GM10248 (cell line): ENCODE measurements around the gene RNFT2.
A peak's percentile ranks its signal among the peaks of the same experiment; 100 is the strongest.
"Not testable (repeated sequence)": the region's sequence is repeated elsewhere in the genome, so short reads cannot be mapped to it uniquely, and the experiment has no call there.

Experiments
- CTCF ChIA-PET: fragments of 300-600 bp; sonication (Branson Sonifier 250); formaldehyde crosslinking; extraction: SDS; loops from one replicate; lab custom pipeline; 2021; ENCODE audit warnings: antibody characterized with exemption; lab: Yijun Ruan, JAX
- POLR2A ChIA-PET: fragments of 350-650 bp; sonication (Branson Sonifier 250); formaldehyde crosslinking; extraction: SDS; loops from one replicate; lab custom pipeline; 2020; ENCODE audit warnings: antibody characterized with exemption; lab: Yijun Ruan, JAX
- DNase-seq: peaks from one replicate; pipeline ENCODE4 v3.0.0; 2012; ENCODE audit errors: extremely low spot score
- TF ChIP-seq, protein P1 (sequence below): IDR thresholded peaks from 2 replicates; pipeline ENCODE4 v1.5.1; 2012; ENCODE audit warnings: mild to moderate bottlenecking, low read depth; ENCODE audit errors: extremely low read depth, missing control alignments, control extremely low read depth

RNFT2 gene

DNA sequence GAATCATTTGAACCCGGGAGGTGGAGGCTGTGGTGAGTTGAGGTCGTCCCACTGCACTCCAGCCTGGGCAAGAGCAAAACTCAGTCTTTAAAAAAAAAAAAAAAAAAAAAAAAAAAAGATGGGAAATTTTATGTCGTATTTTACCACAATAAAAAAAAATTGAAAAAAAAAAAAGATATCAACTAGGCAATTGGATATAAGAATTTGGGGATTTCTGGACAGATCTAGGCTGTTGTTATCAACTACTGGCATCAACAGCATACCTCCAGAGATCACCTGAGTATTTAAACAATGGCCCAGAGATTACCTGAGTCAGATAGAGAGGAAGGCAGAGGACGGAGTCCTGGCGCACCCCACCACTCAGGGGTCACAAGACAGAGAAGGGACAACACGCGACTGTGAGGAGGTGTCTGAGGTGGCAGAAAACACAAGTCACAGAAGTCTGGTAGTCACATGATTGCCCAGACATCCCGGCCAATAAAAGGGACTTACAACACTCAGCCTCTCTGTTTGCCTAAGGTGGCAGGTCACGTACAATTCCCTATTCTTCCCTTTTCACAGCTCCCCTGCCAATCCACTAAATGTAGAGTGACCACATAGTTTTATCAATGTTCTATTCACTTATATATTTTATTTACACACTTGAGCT, 2.0 kb upstream of the RNFT2 start:
- ChIA-PET CTCF (no interaction called here), POLR2A (no interaction called here)
- DNase-seq, result no peak
- TF ChIP-seq, protein P1, sequence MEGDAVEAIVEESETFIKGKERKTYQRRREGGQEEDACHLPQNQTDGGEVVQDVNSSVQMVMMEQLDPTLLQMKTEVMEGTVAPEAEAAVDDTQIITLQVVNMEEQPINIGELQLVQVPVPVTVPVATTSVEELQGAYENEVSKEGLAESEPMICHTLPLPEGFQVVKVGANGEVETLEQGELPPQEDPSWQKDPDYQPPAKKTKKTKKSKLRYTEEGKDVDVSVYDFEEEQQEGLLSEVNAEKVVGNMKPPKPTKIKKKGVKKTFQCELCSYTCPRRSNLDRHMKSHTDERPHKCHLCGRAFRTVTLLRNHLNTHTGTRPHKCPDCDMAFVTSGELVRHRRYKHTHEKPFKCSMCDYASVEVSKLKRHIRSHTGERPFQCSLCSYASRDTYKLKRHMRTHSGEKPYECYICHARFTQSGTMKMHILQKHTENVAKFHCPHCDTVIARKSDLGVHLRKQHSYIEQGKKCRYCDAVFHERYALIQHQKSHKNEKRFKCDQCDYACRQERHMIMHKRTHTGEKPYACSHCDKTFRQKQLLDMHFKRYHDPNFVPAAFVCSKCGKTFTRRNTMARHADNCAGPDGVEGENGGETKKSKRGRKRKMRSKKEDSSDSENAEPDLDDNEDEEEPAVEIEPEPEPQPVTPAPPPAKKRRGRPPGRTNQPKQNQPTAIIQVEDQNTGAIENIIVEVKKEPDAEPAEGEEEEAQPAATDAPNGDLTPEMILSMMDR, result no peak

DNA sequence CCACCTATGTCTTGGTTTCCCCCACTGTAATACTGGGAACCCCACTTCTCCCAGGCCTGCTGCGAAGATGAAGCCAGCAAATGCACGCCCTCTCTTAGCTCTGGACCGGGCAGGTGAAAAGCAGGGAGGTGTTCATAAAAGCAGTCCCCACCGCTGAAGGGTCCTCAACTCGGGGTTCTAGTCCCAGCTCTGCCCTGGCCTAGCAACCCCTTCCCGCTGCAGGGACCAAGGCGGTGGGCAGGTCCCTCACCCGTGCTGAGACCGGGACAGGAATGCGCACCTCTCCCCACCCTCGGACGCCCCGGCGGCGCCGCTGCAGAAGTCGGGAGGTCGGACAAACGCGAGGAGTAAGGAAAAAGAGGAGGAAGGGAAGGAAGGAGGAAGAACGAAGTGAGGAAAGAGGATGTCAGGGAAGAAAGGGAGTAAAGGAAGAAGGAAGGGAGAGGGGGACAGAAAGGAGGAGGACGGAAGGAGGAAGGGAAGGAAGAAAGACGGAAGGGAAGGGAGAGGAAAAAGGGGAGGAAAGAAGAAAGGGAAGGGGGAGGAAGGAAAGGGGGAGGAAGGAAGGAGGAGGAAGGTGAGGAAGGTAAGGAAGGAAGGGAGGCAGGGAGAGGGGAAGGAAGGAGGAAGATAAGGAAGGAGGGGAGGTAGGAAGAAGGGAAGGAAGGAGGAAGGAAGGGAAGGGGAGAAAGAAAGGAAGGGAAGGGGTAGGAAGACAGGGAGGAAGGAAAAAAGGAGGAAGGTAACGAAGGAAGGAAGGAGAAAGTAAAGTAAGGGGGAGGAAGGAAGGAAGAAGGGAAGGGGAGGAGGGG, 947 bp upstream of the RNFT2 start:
- ChIA-PET POLR2A (no interaction called here), CTCF (no interaction called here)
- TF ChIP-seq, protein P1, result no peak
- peak; percentile 22 for DNase-seq

DNA sequence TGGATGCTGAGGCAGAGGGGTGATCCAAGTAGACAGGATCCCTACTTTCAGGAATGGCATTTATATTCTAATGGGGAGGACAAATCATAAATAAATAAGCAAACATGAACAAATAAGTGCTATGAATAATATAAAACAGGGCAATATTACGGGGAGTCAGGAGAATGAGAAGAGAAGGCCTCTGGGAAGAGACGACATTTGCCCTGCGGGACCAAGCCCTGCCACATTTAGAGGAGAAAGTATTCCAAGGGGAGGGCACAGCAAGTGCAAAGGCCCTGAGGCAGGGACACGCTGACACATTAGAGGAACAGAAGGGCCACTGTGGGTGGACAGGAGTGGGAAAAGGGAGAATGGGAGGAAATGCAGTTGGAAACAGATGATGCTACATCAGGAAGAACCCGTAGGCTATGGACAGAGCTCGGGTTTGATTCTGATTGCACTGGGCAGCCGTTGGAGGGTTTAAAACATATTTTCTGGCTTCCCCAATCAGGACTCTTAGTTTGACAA, 1.3 kb downstream of the RNFT2 start:
- DNase-seq, result no peak
- POLR2A ChIA-PET, result no interaction called here
- TF ChIP-seq, protein P1, result no peak
- CTCF ChIA-PET, result no interaction called here

DNA sequence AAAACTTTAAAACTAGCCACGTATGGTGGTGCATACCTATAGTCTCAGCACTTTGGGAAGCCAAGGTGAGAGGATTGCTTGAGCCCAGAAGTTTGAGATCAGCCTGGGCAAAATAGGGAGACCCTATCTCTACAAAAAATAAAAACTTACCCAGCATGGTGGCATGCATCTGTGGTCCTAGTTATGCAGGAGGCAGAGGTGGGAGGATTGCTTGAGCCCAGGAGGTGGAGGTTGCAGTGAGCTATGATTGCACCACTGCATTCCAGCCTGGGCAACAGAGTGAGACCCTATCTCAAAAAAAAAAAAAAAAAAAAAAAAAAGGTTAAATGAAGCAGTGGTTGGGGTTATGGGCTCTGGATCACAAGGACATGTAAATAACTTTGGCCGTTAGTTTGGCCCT, 4.7 kb downstream of the RNFT2 start:
- DNase-seq, POLR2A ChIA-PET, CTCF ChIA-PET: not testable (repeated sequence)

DNA sequence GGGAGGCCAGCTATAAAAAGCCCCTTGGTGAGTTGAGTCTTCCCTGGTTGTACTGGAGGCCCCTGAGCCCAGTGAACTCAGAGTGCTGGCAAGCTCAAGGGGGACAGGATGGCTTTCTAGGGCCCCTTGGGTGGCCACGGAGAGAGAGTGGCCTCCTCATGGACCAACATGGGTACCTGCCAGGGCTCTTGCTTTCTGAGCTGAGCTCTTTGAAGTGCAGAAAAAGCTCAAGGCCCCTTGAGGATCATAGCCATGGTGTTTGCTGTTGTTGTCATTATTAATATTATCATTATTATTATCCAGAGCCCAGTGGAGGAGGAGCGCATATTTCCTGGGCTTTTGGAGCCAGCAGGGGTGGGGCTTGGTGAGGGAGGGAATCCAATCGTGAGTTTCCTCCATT, 6.7 kb downstream of the RNFT2 start:
- ChIA-PET POLR2A (no interaction called here), CTCF (interaction anchor here (1.0 to 1.5 kb wide), 3 partner anchors 18 to 375 kb away, joined by 3 read pairs; no protein-coding TSS in a partner anchor)
- no peak for DNase-seq
- TF ChIP-seq, protein P1, result no peak

DNA sequence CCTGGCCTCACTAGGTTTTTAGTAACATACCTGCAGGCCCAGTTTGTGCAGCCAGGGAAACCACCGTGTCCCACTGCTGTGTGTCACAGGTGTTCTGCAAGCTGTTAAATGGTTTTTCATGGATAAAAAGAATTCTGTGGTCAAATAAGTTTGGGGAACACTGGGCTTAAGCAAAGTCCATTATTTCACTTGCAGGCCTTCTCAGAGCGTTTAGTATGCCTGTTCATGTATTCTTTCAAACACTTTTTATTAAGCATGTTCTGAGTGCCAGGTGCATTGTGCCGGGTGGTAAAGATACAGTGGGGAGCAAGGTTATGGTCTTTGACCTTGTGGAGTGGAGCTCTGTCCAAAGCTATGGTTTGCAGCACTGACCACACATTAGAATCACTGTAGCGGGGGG, 7.4 kb downstream of the RNFT2 start:
- CTCF ChIA-PET, result interaction anchor here (1.0 to 1.3 kb wide), 2 partner anchors 255 to 375 kb away, joined by 3 read pairs; no protein-coding TSS in a partner anchor
- DNase-seq, result no peak
- TF ChIP-seq, protein P1, result no peak
- POLR2A ChIA-PET, result no interaction called here

- DNase-seq, result no peak
- TF ChIP-seq, protein P1, result no peak
- CTCF ChIA-PET, result interaction anchor here (0.7 kb wide), 1 partner anchor 21 kb away, joined by 3 read pairs; no protein-coding TSS in a partner anchor
- POLR2A ChIA-PET, result no interaction called here
Observed at GRCh38 chr12:116749884-116750283, 11.8 kb downstream of the RNFT2 start.
